Measurements from ENCODE around the gene TERT. TPM values are rescaled to one million over a fixed set of nuclear protein-coding genes. Genes with fewer than 3 reads are reported as not detected.

The TERT gene
- total RNA-seq, 1 donor from 2014 or later: 2.4 TPM

GRCh38 chr5:1203311-1203967 is 91.4 kb downstream of the TERT start:
- Histone ChIP-seq H3K27me3 (no peaks in the 10 kb centered on the region), H3K27ac (no peak overlapping the region), H3K9ac (no peak overlapping the region), H3K36me3 (no peaks in the 10 kb centered on the region), H4K20me1 (ENCODE audit: low read depth) (no peaks in the 10 kb centered on the region), H3K4me3 (no peak overlapping the region), H3K4me1 (peaks cover 20% of the 10 kb centered on the region), H3K4me2 (no peak overlapping the region), H3K79me2 (ENCODE audit: low read depth) (no peaks in the 10 kb centered on the region), H3K9me3 (ENCODE audit: low read depth) (no peaks in the 10 kb centered on the region), H2AFZ (replicated peaks) (no peak overlapping the region), H3F3A (ENCODE audit: low read depth) (peaks cover 14% of the 10 kb centered on the region)
- Mint-ChIP-seq H3K36me3 (no peaks in the 10 kb centered on the region), H3K27ac (no peak overlapping the region), H3K27me3 (ENCODE audit: insufficient read depth, low read depth) (peaks cover 12% of the 10 kb centered on the region), H3K4me1 (peaks cover 16% of the 10 kb centered on the region), H3K4me3 (no peak overlapping the region), H3K9me3 (no peaks in the 10 kb centered on the region)
- TF ChIP-seq EZH2 (IDR thresholded peaks at IDR 0.05): no peak
- no peak for TF ChIP-seq CTCF (IDR thresholded peaks at IDR 0.05)
- TF ChIP-seq EZH2phosphoT487 (IDR thresholded peaks at IDR 0.05): no peak
- DNase-seq (ENCODE audit: low spot score): no peak

Small RNA genes lying within 50 kb of the gene (microRNA-seq; reads per million reads assigned to microRNA genes)
- gene MIR4457: not detected

Small RNA genes lying within 50 kb of the gene (small RNA-seq; reads per million reads assigned to genes)
- not detected for gene MIR4457

Other genes with a start within 250 kb of the TERT start
- 7.5 and 27.3 TPM in 2 replicates for gene SLC12A7, start 183.0 kb downstream of the TERT start, total RNA-seq (ENCODE audit: low replicate concordance)
- gene SLC6A19, start 93.5 kb downstream of the TERT start, total RNA-seq (ENCODE audit: low replicate concordance): not detected in 2 replicates
- gene SLC6A18, start 69.7 kb downstream of the TERT start, total RNA-seq (ENCODE audit: low replicate concordance): not detected in 2 replicates
- gene CLPTM1L, start 50.0 kb upstream of the TERT start, total RNA-seq (ENCODE audit: low replicate concordance): 74.8 and 79.9 TPM in 2 replicates
- 0.19 and 0.32 TPM in 2 replicates for gene SLC6A3, start 150.4 kb upstream of the TERT start, total RNA-seq (ENCODE audit: low replicate concordance)
- 76.5 and 108 TPM in 2 replicates for gene LPCAT1, start 228.9 kb upstream of the TERT start, total RNA-seq (ENCODE audit: low replicate concordance)